ENCODE data around the gene TRIM52. TPM values are rescaled to one million over a fixed set of nuclear protein-coding genes. Genes with fewer than 3 reads are reported as not detected.

The TRIM52 gene
- total and polyA plus RNA-seq, 2 of the 13 experiments (the other 11 are each of a cell fraction or from before 2014, with no cell fraction given) = 7.2 to 11.6 TPM

GRCh38 chr5:181207214-181207959 is 53.6 kb downstream of the TRIM52 start:
- FAIRE-seq = peak; percentile 54
- POLR2A ChIA-PET = interaction anchor here (1.2 to 7.4 kb wide), 10 partner anchors 10 to 1584 kb away, joined by 3 to 104 read pairs (median 16); partner anchors contain the start of genes HNRNPH1, RACK1 and TRIM41
- in situ Hi-C loops (cut with HindIII; ENCODE audit: extremely low pct_ligation_motif_present, low pct_unique_long_range_greater_than_20kb) (no loop called here), intact Hi-C loops (cut with micrococcal nuclease; ENCODE audit: unreplicated experiment) (loop anchor here (1.0 kb wide), 1 partner anchor 20 kb away; no protein-coding TSS in a partner anchor)
- peak overlapping the region; percentile 64 for H3K9ac ChIP-seq (ENCODE audit: insufficient read depth, low read depth, low read length)
- no peaks in the 10 kb centered on the region for H3K9me3 ChIP-seq (ENCODE audit: low read length)
- CTCF ChIA-PET (ENCODE audit: low intra/inter-chr PET ratio, low total read pairs) = no interaction called here
- peak overlapping the region; percentile 54 to 82 (median 61) for H3K4me3 ChIP-seq (replicated peaks in 1 of 3; ENCODE audit: insufficient read depth in 1 of 3, low read depth in 2 of 3, low read length in 3 of 3)
- H4K20me1 ChIP-seq (ENCODE audit: insufficient read depth, low read length) = no peaks in the 10 kb centered on the region
- peak; percentile 30 for ATAC-seq
- H3K79me2 ChIP-seq (ENCODE audit: insufficient read depth, low read length) = no peaks in the 10 kb centered on the region
- peaks cover 30% of the 10 kb centered on the region for H3K4me1 ChIP-seq (ENCODE audit: insufficient read depth, low read length)
- no peak overlapping the region for H2AFZ ChIP-seq (ENCODE audit: low read length)
- WGBS (ENCODE audit: low lambda C conversion rate) = 1% methylated on average over 36 of the region's 36 CpGs
- peak overlapping the region; percentile 80 for H3K4me2 ChIP-seq (ENCODE audit: low read depth, low read length)
- no TSS peak for BruUV-seq (replicated peaks)
- peaks cover 2 to 35% of the 10 kb centered on the region in 2 experiments; a peak in 4 of 5 replicates for H3K27me3 ChIP-seq (ENCODE audit: control insufficient read depth in 1 of 2, insufficient read depth in 2 of 2, low read length in 2 of 2)
- no peaks in the 10 kb centered on the region for H3K36me3 ChIP-seq (replicated peaks in 1 of 2; ENCODE audit: control insufficient read depth in 1 of 2, insufficient read depth in 2 of 2, low read length in 2 of 2)
- peak overlapping the region; percentile 51 for H3K27ac ChIP-seq (ENCODE audit: extremely low read length, insufficient read depth, low read length)
- peak; percentile 82 for DNase-seq (ENCODE audit: low spot score)
- TF ChIP-seq NFE2L2 (IDR thresholded peaks at IDR 0.05; ENCODE audit: low read length) (no peak), ZNF331 (CRISPR knock-in tag; IDR thresholded peaks at IDR 0.05) (peak; percentile 73; the same call in 1 of the 2 replicates), YY1 (IDR thresholded peaks at IDR 0.05; ENCODE audit: insufficient read depth, insufficient replicate concordance, low read depth, low read length) (peak; percentile 40), ATF4 (CRISPR knock-in tag; IDR thresholded peaks at IDR 0.05) (peak in 1 of 2 experiments; percentile 22; a peak in 1 of 4 replicates), ZNF777 (CRISPR knock-in tag; IDR thresholded peaks at IDR 0.05) (peak; percentile 46), ETS1 (CRISPR knock-in tag; IDR thresholded peaks at IDR 0.05) (no peak), RXRA (CRISPR knock-in tag; IDR thresholded peaks at IDR 0.05) (0 out of 2 replicates have a peak, but pooled peaks have one; percentile 4), ZNF605 (CRISPR knock-in tag; IDR thresholded peaks at IDR 0.05) (0 out of 2 replicates have a peak, but pooled peaks have one; percentile 46), SAP130 (CRISPR knock-in tag; IDR thresholded peaks at IDR 0.05; ENCODE audit: low read depth) (no peak), DNMT1 (CRISPR knock-in tag; IDR thresholded peaks at IDR 0.05) (no peak), ZBTB33 (CRISPR knock-in tag; IDR thresholded peaks at IDR 0.05) (no peak), RNF219 (CRISPR knock-in tag; IDR thresholded peaks at IDR 0.05) (no peak), ASH2L (IDR thresholded peaks at IDR 0.05; ENCODE audit: insufficient read length, low read depth, low read length) (peak; percentile 59), PAWR (CRISPR knock-in tag; IDR thresholded peaks at IDR 0.05; ENCODE audit: borderline replicate concordance) (no peak), TFE3 (CRISPR knock-in tag; IDR thresholded peaks at IDR 0.05) (0 out of 2 replicates have a peak, but pooled peaks have one; percentile 19)

Data from HepG2 (cell line).